ENCODE data around the gene HSD17B12.

Gene HSD17B12

GRCh38 chr11:43680521-43681400, at the start of gene HSD17B12:
Gene HSD17B12 (plus strand): TSS chr11:43680738. CDS start chr11:43680828, 90 bp downstream.
- H3K27ac ChIP-seq = peak within 1 kb of the TSS; percentile 79
- TF ChIP-seq CTCF (IDR thresholded peaks at IDR 0.05; ENCODE audit: low read depth, low read length) = no peak
- peak within 1 kb of the TSS; percentile 71 for H3K4me3 ChIP-seq (ENCODE audit: low read depth, low read length)
- H3K9me3 ChIP-seq (ENCODE audit: severe bottlenecking) = peaks cover 2% of the 10 kb centered on the region
- peak; percentile 98 for DNase-seq
- no peaks in the 10 kb centered on the region for H3K27me3 ChIP-seq (ENCODE audit: insufficient read depth, low read depth, severe bottlenecking)
- peaks cover 9% of the 10 kb centered on the region for H3K36me3 ChIP-seq

GRCh38 chr11:43631732-43632131, 48.8 kb upstream of the HSD17B12 start:
- Histone ChIP-seq H3K36me3 (no peaks in the 10 kb centered on the region), H3K4me3 (ENCODE audit: low read depth, low read length) (no peak overlapping the region), H3K27ac (no peak overlapping the region), H3K9me3 (ENCODE audit: severe bottlenecking) (no peaks in the 10 kb centered on the region), H3K27me3 (ENCODE audit: insufficient read depth, low read depth, severe bottlenecking) (peaks cover 3% of the 10 kb centered on the region)
- no peak for DNase-seq
- no peak for TF ChIP-seq CTCF (IDR thresholded peaks at IDR 0.05; ENCODE audit: low read depth, low read length)

GRCh38 chr11:43632181-43632580, 48.4 kb upstream of the HSD17B12 start:
- H3K36me3 ChIP-seq = no peaks in the 10 kb centered on the region
- H3K27me3 ChIP-seq (ENCODE audit: insufficient read depth, low read depth, severe bottlenecking) = peaks cover 3% of the 10 kb centered on the region
- no peak overlapping the region for H3K27ac ChIP-seq
- H3K4me3 ChIP-seq (ENCODE audit: low read depth, low read length) = no peak overlapping the region
- no peak for DNase-seq
- TF ChIP-seq CTCF (IDR thresholded peaks at IDR 0.05; ENCODE audit: low read depth, low read length) = no peak
- H3K9me3 ChIP-seq (ENCODE audit: severe bottlenecking) = no peaks in the 10 kb centered on the region

- no peak for TF ChIP-seq CTCF (IDR thresholded peaks at IDR 0.05; ENCODE audit: low read depth, low read length)
- Histone ChIP-seq H3K27ac (no peak overlapping the region), H3K36me3 (no peaks in the 10 kb centered on the region), H3K4me3 (ENCODE audit: low read depth, low read length) (no peak overlapping the region), H3K9me3 (ENCODE audit: severe bottlenecking) (no peaks in the 10 kb centered on the region), H3K27me3 (ENCODE audit: insufficient read depth, low read depth, severe bottlenecking) (peaks cover 12% of the 10 kb centered on the region)
- no peak for DNase-seq
Observed at GRCh38 chr11:43638717-43639116, 41.8 kb upstream of the HSD17B12 start.

GRCh38 chr11:43639224-43639623, 41.3 kb upstream of the HSD17B12 start:
- Histone ChIP-seq H3K4me3 (ENCODE audit: low read depth, low read length) (no peak overlapping the region), H3K36me3 (no peaks in the 10 kb centered on the region), H3K27ac (no peak overlapping the region), H3K9me3 (ENCODE audit: severe bottlenecking) (no peaks in the 10 kb centered on the region), H3K27me3 (ENCODE audit: insufficient read depth, low read depth, severe bottlenecking) (peaks cover 12% of the 10 kb centered on the region)
- no peak for DNase-seq
- TF ChIP-seq CTCF (IDR thresholded peaks at IDR 0.05; ENCODE audit: low read depth, low read length) = no peak

All from WERI-Rb-1 (cell line).